IMR-90 (cell line): ENCODE measurements around the gene MPST. TPM values are rescaled to one million over a fixed set of nuclear protein-coding genes. Genes with fewer than 3 reads are reported as not detected.
A peak's percentile ranks its signal among the peaks of the same experiment; 100 is the strongest.

Experiments
- ATAC-seq: fragments of 200-7000 bp; cut with Tn5 transposase; 2 replicates; pipeline ENCODE4 v1.9.1; 2020; ENCODE audit warnings: low read depth, mild to moderate bottlenecking, moderate library complexity
- BruUV-seq: library from RNA; stranded (reverse); fragments of 400-500 nt; replicated peaks from 2 replicates; lab custom pipeline; 2021; lab: Mats Ljungman, UMichigan
- CTCF ChIA-PET: fragments of 300-600 bp; formaldehyde crosslinking; extraction: SDS; loops from one replicate; lab custom pipeline; 2021; ENCODE audit warnings: antibody characterized with exemption; lab: Yijun Ruan, JAX
- POLR2A ChIA-PET: fragments of 300-600 bp; sonication (Branson Sonifier 250); formaldehyde crosslinking; loops from one replicate; lab custom pipeline; 2022; ENCODE audit warnings: antibody characterized with exemption; ENCODE audit not compliant: unreplicated experiment; lab: Charles Lee
- DNase-seq: peaks from one replicate; pipeline ENCODE4 v3.0.0; 2013
- H2AFZ ChIP-seq: replicated peaks from 2 replicates; pipeline ENCODE3; 2013; ENCODE audit warnings: low read length, mild to moderate bottlenecking; ENCODE audit not compliant: poor library complexity
- H2AK5ac ChIP-seq: 2 replicates; pipeline ENCODE4 v1.6.1; 2013; ENCODE audit warnings: low read depth, low read length, inconsistent platforms
- H2AK9ac ChIP-seq: replicated peaks from 2 replicates; pipeline ENCODE3; 2013; ENCODE audit warnings: mild to moderate bottlenecking, low read depth, low read length, moderate library complexity; ENCODE audit not compliant: poor library complexity
- H2BK120ac ChIP-seq: 2 replicates; pipeline ENCODE4 v1.6.1; 2013; ENCODE audit warnings: low read depth, low read length, inconsistent platforms
- H2BK15ac ChIP-seq: 3 replicates; pipeline ENCODE4 v1.6.1; 2013; ENCODE audit warnings: low read depth, low read length, inconsistent platforms
- H2BK20ac ChIP-seq: 2 replicates; pipeline ENCODE4 v1.6.1; 2013; ENCODE audit warnings: low read depth, mild to moderate bottlenecking, inconsistent platforms, low read length, moderate library complexity
- H2BK5ac ChIP-seq: 2 replicates; pipeline ENCODE4 v1.6.1; 2013; ENCODE audit warnings: mild to moderate bottlenecking, low read depth, low read length, inconsistent platforms; ENCODE audit not compliant: poor library complexity, severe bottlenecking
- H3K14ac ChIP-seq: replicated peaks from 2 replicates; pipeline ENCODE4 v1.6.1; 2013; ENCODE audit warnings: low read depth, low read length, inconsistent platforms
- H3K18ac ChIP-seq: 2 replicates; pipeline ENCODE4 v1.6.1; 2013; ENCODE audit warnings: low read depth, low read length, control low read depth
- H3K23ac ChIP-seq: 2 replicates; pipeline ENCODE4 v1.6.1; 2013; ENCODE audit warnings: low read depth, low read length, inconsistent platforms
- H3K27ac ChIP-seq: 2 replicates; pipeline ENCODE4 v1.5.1; 2013; ENCODE audit warnings: mild to moderate bottlenecking, control low read depth, low read length; ENCODE audit not compliant: insufficient read depth
- H3K27me3 ChIP-seq: 2 replicates; pipeline ENCODE4 v1.6.1; 2013; ENCODE audit warnings: low read length; ENCODE audit not compliant: control insufficient read depth, insufficient read depth
- H3K36me3 ChIP-seq: 2 replicates; pipeline ENCODE4 v1.6.1; 2013; ENCODE audit warnings: low read length, mixed read lengths; ENCODE audit not compliant: control insufficient read depth, insufficient read depth
- H3K4ac ChIP-seq: 2 replicates; pipeline ENCODE4 v1.6.1; 2013; ENCODE audit warnings: low read depth, low read length, inconsistent platforms
- H3K4me1 ChIP-seq: 2 replicates; pipeline ENCODE4 v1.6.1; 2013; ENCODE audit warnings: low read length, mixed read lengths; ENCODE audit not compliant: control insufficient read depth, insufficient read depth
- H3K4me2 ChIP-seq: 2 replicates; pipeline ENCODE4 v1.6.1; 2013; ENCODE audit warnings: low read depth, mild to moderate bottlenecking, control low read depth, low read length, moderate library complexity
- H3K4me3 ChIP-seq: 2 replicates; pipeline ENCODE4 v1.5.1; 2013; ENCODE audit warnings: low read depth, mild to moderate bottlenecking, control low read depth, low read length, moderate library complexity; ENCODE audit not compliant: insufficient read depth
- H3K56ac ChIP-seq: 2 replicates; pipeline ENCODE4 v1.6.1; 2013; ENCODE audit warnings: low read length, inconsistent platforms; ENCODE audit not compliant: insufficient read depth; ENCODE audit errors: extremely low read depth
- H3K79me1 ChIP-seq, 2 experiments: 2 replicates each; pipeline ENCODE4 v1.6.1; 2013; ENCODE audit warnings: low read length in 2 of 2, inconsistent platforms in 1 of 2, low read depth in 1 of 2
- H3K9ac ChIP-seq: 2 replicates; pipeline ENCODE4 v1.6.1; 2013; ENCODE audit warnings: low read depth, low read length, control low read depth
- H3K9me1 ChIP-seq: 2 replicates; pipeline ENCODE4 v1.6.1; 2013; ENCODE audit warnings: low read length, inconsistent platforms; ENCODE audit not compliant: insufficient read depth
- H3K9me3 ChIP-seq: 2 replicates; pipeline ENCODE4 v1.6.1; 2013; ENCODE audit warnings: low read length; ENCODE audit not compliant: control insufficient read depth, insufficient read depth
- H4K20me1 ChIP-seq: 2 replicates; pipeline ENCODE4 v1.6.1; 2013; ENCODE audit warnings: low read length, inconsistent platforms; ENCODE audit not compliant: insufficient read depth
- H4K5ac ChIP-seq: 2 replicates; pipeline ENCODE4 v1.6.1; 2013; ENCODE audit warnings: mild to moderate bottlenecking, low read depth, low read length, control low read depth
- H4K8ac ChIP-seq, 2 experiments: 2 replicates each; pipeline ENCODE4 v1.6.1; 2013; ENCODE audit warnings: low read depth in 2 of 2, low read length in 2 of 2, control low read depth in 1 of 2, inconsistent platforms in 1 of 2
- H4K91ac ChIP-seq: 2 replicates; pipeline ENCODE4 v1.6.1; 2013; ENCODE audit warnings: low read depth, low read length, inconsistent platforms; ENCODE audit not compliant: insufficient read depth
- BHLHE40 ChIP-seq: fragments of 150-350 bp; IDR thresholded peaks from 2 replicates; pipeline ENCODE4 v1.6.1; 2016; ENCODE audit warnings: mild to moderate bottlenecking, low read depth, low read length
- CEBPB ChIP-seq: IDR thresholded peaks from 2 replicates; pipeline ENCODE4 v1.6.1; 2012; ENCODE audit warnings: low read depth, low read length, improper control_type of control experiment
- CHD1 ChIP-seq: IDR thresholded peaks from 2 replicates; pipeline ENCODE4 v1.6.1; 2012; ENCODE audit warnings: low read depth, low read length, improper control_type of control experiment
- FOS ChIP-seq: fragments of 150-350 bp; IDR thresholded peaks from 2 replicates; pipeline ENCODE4 v1.6.1; 2016; ENCODE audit warnings: low read depth, low read length
- MAFK ChIP-seq: IDR thresholded peaks from 2 replicates; pipeline ENCODE4 v1.6.1; 2012; ENCODE audit warnings: low read depth, low read length, improper control_type of control experiment
- MAZ ChIP-seq: IDR thresholded peaks from 2 replicates; pipeline ENCODE4 v1.6.1; 2012; ENCODE audit warnings: low read depth, mild to moderate bottlenecking, low read length, improper control_type of control experiment, moderate library complexity, borderline replicate concordance
- MXI1 ChIP-seq: IDR thresholded peaks from 2 replicates; pipeline ENCODE4 v1.6.1; 2012; ENCODE audit warnings: low read depth, mild to moderate bottlenecking, low read length, moderate library complexity, borderline replicate concordance
- NFE2L2 ChIP-seq: fragments of 150-350 bp; IDR thresholded peaks from 2 replicates; pipeline ENCODE4 v1.6.1; 2016; ENCODE audit warnings: low read depth, mild to moderate bottlenecking, low read length
- POLR2A ChIP-seq: IDR thresholded peaks from 2 replicates; pipeline ENCODE4 v1.6.1; 2012; ENCODE audit warnings: mild to moderate bottlenecking, low read depth, low read length
- RAD21 ChIP-seq: IDR thresholded peaks from 2 replicates; pipeline ENCODE4 v1.6.1; 2012; ENCODE audit warnings: low read length, improper control_type of control experiment
- RCOR1 ChIP-seq: IDR thresholded peaks from 2 replicates; pipeline ENCODE4 v1.6.1; 2012; ENCODE audit warnings: mild to moderate bottlenecking, low read length, improper control_type of control experiment; ENCODE audit not compliant: insufficient replicate concordance
- RFX5 ChIP-seq: IDR thresholded peaks from 2 replicates; pipeline ENCODE4 v1.8.0; 2012; ENCODE audit warnings: low read depth, mild to moderate bottlenecking, low read length, moderate library complexity
- SMC3 ChIP-seq: fragments of 150-350 bp; IDR thresholded peaks from 2 replicates; pipeline ENCODE4 v1.6.1; 2016; ENCODE audit warnings: low read depth, mild to moderate bottlenecking, antibody characterized with exemption, low read length, moderate library complexity
- WGBS, 2 experiments: methylation state at CpG; one replicate each; pipeline versions ENCODE4 v1.1.5 to v1.1.7; 2013; ENCODE audit warnings: missing lambda C conversion rate in 2 of 2; ENCODE audit not compliant: insufficient read length in 1 of 2; ENCODE audit errors: extremely low coverage in 2 of 2; 5-methylcytosine and 5-hydroxymethylcytosine counted together
- dilution Hi-C: fragments of 300-500 bp; cut with HindIII; formaldehyde crosslinking; loops from one replicate; pipeline ENCODE4 v1.14.3; 2018; ENCODE audit warnings: low sequenced_read_pairs; ENCODE audit not compliant: unreplicated experiment
- in situ Hi-C: fragments of 300-500 bp; cut with MboI; formaldehyde crosslinking; loops from 3 replicates; pipeline ENCODE4 v1.14.3; 2019; ENCODE audit warnings: low sequenced_read_pairs, inconsistent platforms, mixed read lengths
- intact Hi-C: fragments of 100-400 bp; cut with micrococcal nuclease; formaldehyde crosslinking; loops from 2 replicates; pipeline ENCODE4 v1.10.0; 2022
- polyA plus RNA-seq, 3 experiments: library from polyadenylated mRNA; depleted of rRNA; stranded (reverse); fragments of >200 nt; gene quantifications; 2 replicates each; pipeline ENCODE4 v1.2.3, GENCODE V29; 2012; ENCODE audit warnings: low replicate concordance in 1 of 3
- total RNA-seq: library from RNA; depleted of rRNA; stranded (reverse); fragments of >200 nt; gene quantifications from 2 replicates; pipeline ENCODE4 v1.2.3, GENCODE V29; 2012
- TF ChIP-seq, protein P1 (sequence below): fragments of 150-350 bp; IDR thresholded peaks from 2 replicates; pipeline ENCODE4 v1.6.1; 2016; ENCODE audit warnings: low read depth, mild to moderate bottlenecking, low read length, moderate library complexity, borderline replicate concordance
- TF ChIP-seq, protein P2 (sequence below): conservative IDR thresholded peaks from 2 replicates; pipeline ENCODE4 v1.5.1; 2012; ENCODE audit warnings: mild to moderate bottlenecking, low read depth, low read length, improper control_type of control experiment
- TF ChIP-seq, protein P3 (sequence below): fragments of 150-350 bp; IDR thresholded peaks from 2 replicates; pipeline ENCODE4 v1.6.1; 2017; ENCODE audit warnings: mild to moderate bottlenecking, antibody characterized with exemption, low read length, low read depth

Gene MPST
- total and polyA plus RNA-seq, 2 of the 4 experiments (the other 2 are of a cell fraction): 19.2 to 43.0 TPM

DNA sequence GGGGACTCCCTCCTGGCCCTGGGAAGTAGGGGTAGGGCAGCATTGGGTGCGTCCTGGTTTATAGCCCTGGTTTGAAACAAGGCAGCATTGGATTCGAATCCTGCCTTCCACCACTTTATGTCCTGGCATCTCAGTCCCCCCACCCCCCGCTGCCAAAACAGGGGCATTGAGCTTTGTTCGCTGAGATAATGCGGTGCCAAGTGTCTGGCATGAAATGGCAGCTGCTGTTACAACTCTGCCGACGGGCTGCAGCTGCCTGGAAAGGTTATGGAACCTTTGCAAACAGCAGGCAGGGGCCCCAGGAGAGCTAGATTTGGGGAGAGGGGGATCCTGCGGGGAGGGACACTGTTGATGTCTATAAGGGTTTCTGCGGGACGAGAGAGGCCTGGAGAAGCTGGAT, 2.2 kb upstream of the MPST start:
- H2AK5ac ChIP-seq: no peak overlapping the region
- no peak overlapping the region for H3K18ac ChIP-seq
- H2AK9ac ChIP-seq: no peak overlapping the region
- no peak overlapping the region for H3K4ac ChIP-seq
- H3K14ac ChIP-seq: no peak overlapping the region
- intact Hi-C loops: no loop called here
- H4K8ac ChIP-seq: no peak overlapping the region
- H2BK5ac ChIP-seq: no peak overlapping the region
- H3K36me3 ChIP-seq: peaks cover 12% of the 10 kb centered on the region
- H2BK120ac ChIP-seq: no peak overlapping the region
- H2AFZ ChIP-seq: peak overlapping the region; percentile 44
- H3K27ac ChIP-seq: no peak overlapping the region
- H3K9me3 ChIP-seq: no peaks in the 10 kb centered on the region
- CTCF ChIA-PET: interaction anchor here (1.5 kb wide), 1 partner anchor 29 kb away, joined by 3 read pairs; no protein-coding TSS in a partner anchor
- no peak overlapping the region for H4K91ac ChIP-seq
- no peak overlapping the region for H2BK15ac ChIP-seq
- H3K9ac ChIP-seq: no peak overlapping the region
- WGBS, 2 experiments: 82% methylated on average over 3 of the region's 10 CpGs; no CpG with 5 or more reads in 1 of the 2 experiments
- DNase-seq (no peak), ATAC-seq (no peak)
- H2BK20ac ChIP-seq: no peak overlapping the region
- no TSS peak for BruUV-seq
- H3K4me1 ChIP-seq: peaks cover 7% of the 10 kb centered on the region
- H3K27me3 ChIP-seq: no peaks in the 10 kb centered on the region
- H3K79me1 ChIP-seq: peaks cover 15 to 50% of the 10 kb centered on the region in 2 experiments
- no peak overlapping the region for H3K4me2 ChIP-seq
- H4K5ac ChIP-seq: no peak overlapping the region
- POLR2A ChIA-PET: no interaction called here
- dilution Hi-C loops: no loop called here
- H3K56ac ChIP-seq: no peak overlapping the region
- peaks cover 24% of the 10 kb centered on the region for H4K20me1 ChIP-seq
- H3K4me3 ChIP-seq: no peak overlapping the region
- in situ Hi-C loops: no loop called here
- H3K23ac ChIP-seq: no peak overlapping the region
- TF ChIP-seq CHD1 (no peak), CEBPB (no peak), RFX5 (no peak), RAD21 (no peak), MXI1 (no peak), BHLHE40 (no peak), POLR2A (no peak), FOS (no peak), MAFK (no peak), SMC3 (no peak), RCOR1 (no peak), NFE2L2 (no peak), MAZ (no peak)
- TF ChIP-seq, protein P1, sequence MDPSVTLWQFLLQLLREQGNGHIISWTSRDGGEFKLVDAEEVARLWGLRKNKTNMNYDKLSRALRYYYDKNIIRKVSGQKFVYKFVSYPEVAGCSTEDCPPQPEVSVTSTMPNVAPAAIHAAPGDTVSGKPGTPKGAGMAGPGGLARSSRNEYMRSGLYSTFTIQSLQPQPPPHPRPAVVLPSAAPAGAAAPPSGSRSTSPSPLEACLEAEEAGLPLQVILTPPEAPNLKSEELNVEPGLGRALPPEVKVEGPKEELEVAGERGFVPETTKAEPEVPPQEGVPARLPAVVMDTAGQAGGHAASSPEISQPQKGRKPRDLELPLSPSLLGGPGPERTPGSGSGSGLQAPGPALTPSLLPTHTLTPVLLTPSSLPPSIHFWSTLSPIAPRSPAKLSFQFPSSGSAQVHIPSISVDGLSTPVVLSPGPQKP: no peak
- TF ChIP-seq, protein P2, sequence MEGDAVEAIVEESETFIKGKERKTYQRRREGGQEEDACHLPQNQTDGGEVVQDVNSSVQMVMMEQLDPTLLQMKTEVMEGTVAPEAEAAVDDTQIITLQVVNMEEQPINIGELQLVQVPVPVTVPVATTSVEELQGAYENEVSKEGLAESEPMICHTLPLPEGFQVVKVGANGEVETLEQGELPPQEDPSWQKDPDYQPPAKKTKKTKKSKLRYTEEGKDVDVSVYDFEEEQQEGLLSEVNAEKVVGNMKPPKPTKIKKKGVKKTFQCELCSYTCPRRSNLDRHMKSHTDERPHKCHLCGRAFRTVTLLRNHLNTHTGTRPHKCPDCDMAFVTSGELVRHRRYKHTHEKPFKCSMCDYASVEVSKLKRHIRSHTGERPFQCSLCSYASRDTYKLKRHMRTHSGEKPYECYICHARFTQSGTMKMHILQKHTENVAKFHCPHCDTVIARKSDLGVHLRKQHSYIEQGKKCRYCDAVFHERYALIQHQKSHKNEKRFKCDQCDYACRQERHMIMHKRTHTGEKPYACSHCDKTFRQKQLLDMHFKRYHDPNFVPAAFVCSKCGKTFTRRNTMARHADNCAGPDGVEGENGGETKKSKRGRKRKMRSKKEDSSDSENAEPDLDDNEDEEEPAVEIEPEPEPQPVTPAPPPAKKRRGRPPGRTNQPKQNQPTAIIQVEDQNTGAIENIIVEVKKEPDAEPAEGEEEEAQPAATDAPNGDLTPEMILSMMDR: no peak
- TF ChIP-seq, protein P3, sequence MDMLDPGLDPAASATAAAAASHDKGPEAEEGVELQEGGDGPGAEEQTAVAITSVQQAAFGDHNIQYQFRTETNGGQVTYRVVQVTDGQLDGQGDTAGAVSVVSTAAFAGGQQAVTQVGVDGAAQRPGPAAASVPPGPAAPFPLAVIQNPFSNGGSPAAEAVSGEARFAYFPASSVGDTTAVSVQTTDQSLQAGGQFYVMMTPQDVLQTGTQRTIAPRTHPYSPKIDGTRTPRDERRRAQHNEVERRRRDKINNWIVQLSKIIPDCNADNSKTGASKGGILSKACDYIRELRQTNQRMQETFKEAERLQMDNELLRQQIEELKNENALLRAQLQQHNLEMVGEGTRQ: no peak
- H3K9me1 ChIP-seq: peaks cover 5% of the 10 kb centered on the region; the same call in 1 of the 2 replicates
